Measurements from ENCODE around the gene MSN.

- TF ChIP-seq TAF1 (IDR thresholded peaks at IDR 0.05; ENCODE audit: borderline replicate concordance, insufficient read depth, low read length) (no peak), REST (IDR thresholded peaks at IDR 0.05; ENCODE audit: insufficient read depth in 1 of 2, low read depth in 2 of 2, low read length in 2 of 2) (no peak), SIN3A (IDR thresholded peaks at IDR 0.05; ENCODE audit: borderline replicate concordance, insufficient read depth, low read length) (no peak), POLR2AphosphoS5 (IDR thresholded peaks at IDR 0.05; ENCODE audit: low read depth, low read length) (no peak)
Measured at GRCh38 chrX:65681810-65682209, 14.4 kb downstream of the MSN start.

All from PFSK-1 (cell line).